Colonic mucosa (tissue), 4 donors: ENCODE measurements around the gene ANO10. TPM values are rescaled to one million over a fixed set of nuclear protein-coding genes. Genes with fewer than 3 reads are reported as not detected.
A peak's percentile ranks its signal among the peaks of the same experiment; 100 is the strongest.
"Not testable (repeated sequence)": the region's sequence is repeated elsewhere in the genome, so short reads cannot be mapped to it uniquely, and the experiment has no call there.

Experiments
- DNase-seq: peaks from one replicate; pipeline ENCODE4 v3.0.0-alpha.2; 2020
- H3K27ac ChIP-seq: fragments of 200-600 bp; one replicate; pipeline ENCODE4 v1.8.0; 2021
- H3K27me3 ChIP-seq: fragments of 200-600 bp; one replicate; pipeline ENCODE4 v1.8.0; 2021
- H3K36me3 ChIP-seq: fragments of 200-600 bp; one replicate; pipeline ENCODE4 v1.8.0; 2021
- H3K4me1 ChIP-seq: fragments of 200-600 bp; one replicate; pipeline ENCODE4 v1.8.0; 2021; ENCODE audit warnings: mild to moderate bottlenecking
- H3K4me3 ChIP-seq: fragments of 200-600 bp; one replicate; pipeline ENCODE4 v1.8.0; 2021
- H3K9ac ChIP-seq, 2 donors: one replicate each; pipeline ENCODE4 v1.7.0; 2013; ENCODE audit warnings: control low read depth in 2 of 2, low read depth in 2 of 2, low read length in 2 of 2
- H3K9me3 ChIP-seq: fragments of 200-600 bp; one replicate; pipeline ENCODE4 v1.8.0; 2021
- CTCF ChIP-seq: fragments of 200-600 bp; IDR thresholded peaks from one replicate; pipeline ENCODE4 v1.8.0; 2022; ENCODE audit warnings: antibody characterized with exemption, mild to moderate bottlenecking
- intact Hi-C: fragments of 100-400 bp; cut with DNase I; formaldehyde crosslinking; loops from one replicate; pipeline ENCODE4 v1.14.1; 2022
- total RNA-seq, 2 donors: library from RNA; stranded (reverse); fragmentation: NEBNext Ultra II Directional in 1 of 2; extraction: Animal tissue kit (Norgen Biotek cat#: 25700) in 1 of 2; gene quantifications; one replicate each; pipeline ENCODE4 v1.2.1, GENCODE V29; 2021
- donor health status: healthy.
- donor health status: DM: no; HTN: no; CAD: no.
- donor health status: DM: no; HTN: no; CAD: no.

The ANO10 gene
- total RNA-seq, 2 donors from 2014 or later, result 53.9 to 69.0 TPM

GRCh38 chr3:43613976-43614375 is 7.8 kb downstream of the ANO10 start:
- no peak overlapping the region for H3K27ac ChIP-seq
- no peaks in the 10 kb centered on the region for H3K4me1 ChIP-seq
- no peaks in the 10 kb centered on the region for H3K9me3 ChIP-seq
- no peak overlapping the region for H3K9ac ChIP-seq
- H3K4me3 ChIP-seq, result no peak overlapping the region
- H3K27me3 ChIP-seq, result no peaks in the 10 kb centered on the region
- TF ChIP-seq CTCF, result no peak
- no peak for DNase-seq
- H3K36me3 ChIP-seq, result no peaks in the 10 kb centered on the region
- intact Hi-C loops, result no loop called here

GRCh38 chr3:43612419-43612818 is 9.4 kb downstream of the ANO10 start:
- intact Hi-C loops, result no loop called here
- Histone ChIP-seq H3K27ac (peak overlapping the region; percentile 73), H3K36me3 (no peaks in the 10 kb centered on the region), H3K9ac (peak overlapping the region in 1 of 2 donors; percentile 12), H3K4me1 (no peaks in the 10 kb centered on the region), H3K9me3 (no peaks in the 10 kb centered on the region), H3K4me3 (no peak overlapping the region), H3K27me3 (no peaks in the 10 kb centered on the region)
- DNase-seq, result no peak
- TF ChIP-seq CTCF, result no peak

GRCh38 chr3:43609406-43609805 is 12.4 kb downstream of the ANO10 start:
- Histone ChIP-seq H3K4me3 (no peak overlapping the region), H3K27ac (no peak overlapping the region), H3K9me3 (no peaks in the 10 kb centered on the region), H3K4me1 (no peaks in the 10 kb centered on the region), H3K9ac (no peak overlapping the region), H3K36me3 (peaks cover 6% of the 10 kb centered on the region), H3K27me3 (no peaks in the 10 kb centered on the region)
- intact Hi-C loops, result no loop called here
- no peak for TF ChIP-seq CTCF
- DNase-seq, result no peak

GRCh38 chr3:43608751-43609150 is 13.1 kb downstream of the ANO10 start:
- intact Hi-C loops, result no loop called here
- DNase-seq, result no peak
- Histone ChIP-seq H3K9ac (no peak overlapping the region), H3K27ac (no peak overlapping the region), H3K27me3 (no peaks in the 10 kb centered on the region), H3K4me1 (no peaks in the 10 kb centered on the region), H3K9me3 (no peaks in the 10 kb centered on the region), H3K36me3 (peaks cover 6% of the 10 kb centered on the region), H3K4me3 (no peak overlapping the region)
- no peak for TF ChIP-seq CTCF

DNA sequence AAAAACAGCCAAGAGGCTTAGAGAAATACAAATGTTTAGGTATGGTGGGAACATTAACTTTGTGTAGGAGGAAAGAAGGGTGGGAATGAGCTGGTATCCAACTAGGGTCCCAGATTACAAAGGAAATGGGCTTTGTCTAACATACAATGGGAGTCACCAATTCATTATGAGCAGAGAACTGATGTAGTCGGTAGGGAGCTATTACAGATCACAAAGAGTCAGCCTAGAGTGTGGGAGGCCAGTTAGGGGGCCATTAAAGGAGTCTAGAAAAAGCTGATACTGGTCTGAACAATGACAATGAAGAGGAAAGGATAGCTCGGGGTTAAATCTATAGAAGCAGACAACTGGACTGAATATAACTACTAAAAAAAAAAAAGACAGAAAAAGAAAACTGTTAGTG is 15.5 kb downstream of the ANO10 start:
- Histone ChIP-seq H3K36me3 (peaks cover 6% of the 10 kb centered on the region), H3K9me3 (no peaks in the 10 kb centered on the region), H3K9ac (no peak overlapping the region), H3K4me1 (no peaks in the 10 kb centered on the region), H3K27ac (no peak overlapping the region), H3K4me3 (no peak overlapping the region), H3K27me3 (no peaks in the 10 kb centered on the region)
- no peak for TF ChIP-seq CTCF
- DNase-seq, result no peak
- intact Hi-C loops, result no loop called here

GRCh38 chr3:43599959-43600358 is 21.9 kb downstream of the ANO10 start:
- H3K27me3 ChIP-seq, H3K4me3 ChIP-seq, H3K27ac ChIP-seq, H3K9ac ChIP-seq, DNase-seq, H3K4me1 ChIP-seq, H3K9me3 ChIP-seq, H3K36me3 ChIP-seq, intact Hi-C loops: not testable (repeated sequence)
